T-cell (primary cell): Measurements from ENCODE around the gene UBE2G2. TPM values are rescaled to one million over a fixed set of nuclear protein-coding genes. Genes with fewer than 3 reads are reported as not detected.

Experiments
- ATAC-seq, 4 experiments: fragments of 200-7000 bp in 3 of 4; fragments of 150-1000 bp in 1 of 4; cut with Tn5 transposase; replicated peaks in 1 of 4; 1 replicate in 3 of 4; 2 replicates in 1 of 4; pipeline ENCODE4 v1.10.0; 2021; ENCODE audit warnings: moderate library complexity in 3 of 4, mild to moderate bottlenecking in 2 of 4, moderate number of reproducible peaks in 1 of 4
- CTCF ChIA-PET, 2 donors: fragments of 300-600 bp; sonication (Branson Sonifier 250); formaldehyde crosslinking; loops; one replicate each; lab custom pipeline; 2022; ENCODE audit warnings: antibody characterized with exemption in 2 of 2; lab: Charles Lee
- POLR2A ChIA-PET, 2 donors: fragments of 300-600 bp; sonication (Branson Sonifier 250); formaldehyde crosslinking; loops; one replicate each; lab custom pipeline; 2022; ENCODE audit warnings: antibody characterized with exemption in 2 of 2; lab: Charles Lee
- DNase-seq, 35 experiments: peaks; one replicate each; pipeline versions ENCODE4 v3.0.0 to v3.0.0-alpha.2; 2013 to 2023
- H3K27ac ChIP-seq: one replicate; pipeline ENCODE4 v1.5.1; 2013; ENCODE audit warnings: low read length
- H3K27me3 ChIP-seq, 2 experiments: replicated peaks in 1 of 2; 1 replicate in 1 of 2; 2 replicates in 1 of 2; pipeline versions ENCODE4 v1.6.1 to v1.7.0; 2013; ENCODE audit warnings: low read length in 1 of 2, mixed read lengths in 1 of 2; ENCODE audit not compliant: control insufficient read depth in 2 of 2, insufficient read depth in 2 of 2; ENCODE audit errors: extremely low read depth in 1 of 2
- H3K36me3 ChIP-seq, 2 donors: 1 replicate in 1 of 2; 2 replicates in 1 of 2; pipeline versions ENCODE4 v1.6.1 to v1.7.0; 2013; ENCODE audit warnings: low read length in 1 of 2; ENCODE audit not compliant: control insufficient read depth in 2 of 2, insufficient read depth in 1 of 2; ENCODE audit errors: extremely low read depth in 1 of 2
- H3K4me1 ChIP-seq, 2 experiments: 1 replicate in 1 of 2; 2 replicates in 1 of 2; pipeline versions ENCODE4 v1.6.1 to v1.7.0; 2013; ENCODE audit warnings: low read length in 2 of 2, mixed read lengths in 1 of 2; ENCODE audit not compliant: insufficient read depth in 2 of 2, control insufficient read depth in 1 of 2; ENCODE audit errors: extremely low read depth in 1 of 2
- H3K4me3 ChIP-seq, 2 donors: 1 replicate in 1 of 2; 2 replicates in 1 of 2; pipeline versions ENCODE4 v1.5.1 to v1.7.0; 2013; ENCODE audit warnings: mild to moderate bottlenecking in 2 of 2, low read length in 1 of 2, moderate library complexity in 1 of 2; ENCODE audit not compliant: control insufficient read depth in 1 of 2; ENCODE audit errors: extremely low read depth in 1 of 2
- H3K9me3 ChIP-seq: 2 replicates; pipeline ENCODE4 v1.7.0; 2013
- H3K27ac Mint-ChIP-seq, 2 donors: one replicate each; pipeline ENCODE4 v1.8.0; 2020 to 2021; ENCODE audit warnings: mild to moderate bottlenecking in 2 of 2, mixed read lengths in 2 of 2
- H3K27me3 Mint-ChIP-seq, 2 donors: one replicate each; pipeline ENCODE4 v1.8.0; 2021 to 2022; ENCODE audit warnings: mixed read lengths in 2 of 2
- H3K36me3 Mint-ChIP-seq: one replicate; pipeline ENCODE4 v1.8.0; 2021; ENCODE audit warnings: mixed read lengths
- H3K4me1 Mint-ChIP-seq, 3 donors: one replicate each; pipeline ENCODE4 v1.8.0; 2020 to 2022; ENCODE audit warnings: mixed read lengths in 3 of 3, mild to moderate bottlenecking in 1 of 3
- H3K4me3 Mint-ChIP-seq, 3 donors: one replicate each; pipeline ENCODE4 v1.8.0; 2020 to 2022; ENCODE audit warnings: mild to moderate bottlenecking in 3 of 3, mixed read lengths in 3 of 3, moderate library complexity in 3 of 3
- H3K9me3 Mint-ChIP-seq, 3 donors: one replicate each; pipeline ENCODE4 v1.8.0; 2020 to 2022; ENCODE audit warnings: mixed read lengths in 3 of 3
- WGBS: methylation state at CpG from one replicate; pipeline ENCODE4 v1.1.5; 2013; ENCODE audit warnings: missing lambda C conversion rate; ENCODE audit not compliant: insufficient coverage; 5-methylcytosine and 5-hydroxymethylcytosine counted together
- total RNA-seq, 35 experiments: library from RNA in 6 of 35; stranded (reverse) in 6 of 35; fragments of 120-200 nt in 1 of 35; gene quantifications; one replicate each; pipeline versions ENCODE4 v1.2.1 to v1.2.4 and lab custom pipeline; 2013 to 2026

The UBE2G2 gene
- total RNA-seq, 5 donors from 2014 or later (not counting 1 experiment from before 2014, with no cell fraction given) = 124 to 157 (median 134) TPM

- POLR2A ChIA-PET = no interaction called here
These were observed 21.0 kb upstream of the UBE2G2 start for GRCh38 chr21:44822484-44823178.

DNA sequence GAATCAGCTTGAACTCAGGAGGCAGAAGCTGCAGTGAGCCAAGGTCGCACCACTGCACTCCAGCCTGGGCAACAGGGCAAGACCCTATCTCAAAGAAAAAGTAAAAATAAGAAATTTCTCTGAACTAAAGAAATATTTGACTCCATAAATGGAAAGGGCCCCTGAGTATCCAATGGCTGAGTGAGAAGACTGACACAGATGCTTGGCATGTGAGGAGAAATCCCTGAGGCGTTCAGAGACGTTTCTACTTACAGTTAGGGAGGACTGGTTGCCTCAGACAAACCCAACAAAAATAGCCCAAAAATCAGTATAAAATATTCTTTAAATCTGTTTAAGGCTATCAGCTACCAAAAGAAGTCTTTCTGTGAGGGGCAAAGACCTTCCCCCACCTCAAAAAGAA lies 19.2 kb upstream of the UBE2G2 start:
- Histone ChIP-seq H3K36me3 (no peaks in the 10 kb centered on the region), H3K4me3 (no peak overlapping the region), H3K4me1 (peaks cover 0 to 20% of the 10 kb centered on the region in 2 experiments), H3K9me3 (no peaks in the 10 kb centered on the region), H3K27me3 (no peaks in the 10 kb centered on the region), H3K27ac (no peak overlapping the region)
- no peaks in the 10 kb centered on the region for H3K27me3 Mint-ChIP-seq
- H3K4me1 Mint-ChIP-seq = peaks cover 10 to 15% (median 13%) of the 10 kb centered on the region in 3 donors
- H3K27ac Mint-ChIP-seq = no peak overlapping the region
- no CpG with 5 or more reads among the region's 3 CpGs for WGBS
- H3K4me3 Mint-ChIP-seq = no peak overlapping the region
- peaks cover 6 to 22% (median 11%) of the 10 kb centered on the region in 3 donors for H3K9me3 Mint-ChIP-seq
- ChIA-PET CTCF (interaction anchor here in 1 of 2 donors (0.7 kb wide), 1 partner anchor 899 kb away, joined by 3 read pairs; no protein-coding TSS in a partner anchor), POLR2A (no interaction called here)
- no peak for DNase-seq
- H3K36me3 Mint-ChIP-seq = peaks cover 4% of the 10 kb centered on the region
- ATAC-seq = no peak

More at GRCh38 chr21:44822484-44823178, 21.0 kb upstream of the UBE2G2 start:
- no CpG with 5 or more reads among the region's 5 CpGs for WGBS
- Histone ChIP-seq H3K27me3 (no peaks in the 10 kb centered on the region), H3K27ac (no peak overlapping the region), H3K4me1 (peaks cover 0 to 7% of the 10 kb centered on the region in 2 experiments), H3K36me3 (no peaks in the 10 kb centered on the region), H3K9me3 (no peaks in the 10 kb centered on the region), H3K4me3 (no peak overlapping the region)
- Mint-ChIP-seq H3K9me3 (peaks cover 8 to 29% (median 12%) of the 10 kb centered on the region in 3 donors), H3K27me3 (no peaks in the 10 kb centered on the region), H3K4me1 (peaks cover 0 to 2% (median 0%) of the 10 kb centered on the region in 3 donors), H3K4me3 (no peak overlapping the region), H3K36me3 (peaks cover 4% of the 10 kb centered on the region), H3K27ac (no peak overlapping the region)
- ATAC-seq = no peak
- CTCF ChIA-PET = interaction anchor here in 1 of 2 donors (0.5 to 1.1 kb wide), 3 partner anchors 105 to 1849 kb away, joined by 3 to 7 read pairs (median 4); no protein-coding TSS in a partner anchor
- DNase-seq = no peak

DNA sequence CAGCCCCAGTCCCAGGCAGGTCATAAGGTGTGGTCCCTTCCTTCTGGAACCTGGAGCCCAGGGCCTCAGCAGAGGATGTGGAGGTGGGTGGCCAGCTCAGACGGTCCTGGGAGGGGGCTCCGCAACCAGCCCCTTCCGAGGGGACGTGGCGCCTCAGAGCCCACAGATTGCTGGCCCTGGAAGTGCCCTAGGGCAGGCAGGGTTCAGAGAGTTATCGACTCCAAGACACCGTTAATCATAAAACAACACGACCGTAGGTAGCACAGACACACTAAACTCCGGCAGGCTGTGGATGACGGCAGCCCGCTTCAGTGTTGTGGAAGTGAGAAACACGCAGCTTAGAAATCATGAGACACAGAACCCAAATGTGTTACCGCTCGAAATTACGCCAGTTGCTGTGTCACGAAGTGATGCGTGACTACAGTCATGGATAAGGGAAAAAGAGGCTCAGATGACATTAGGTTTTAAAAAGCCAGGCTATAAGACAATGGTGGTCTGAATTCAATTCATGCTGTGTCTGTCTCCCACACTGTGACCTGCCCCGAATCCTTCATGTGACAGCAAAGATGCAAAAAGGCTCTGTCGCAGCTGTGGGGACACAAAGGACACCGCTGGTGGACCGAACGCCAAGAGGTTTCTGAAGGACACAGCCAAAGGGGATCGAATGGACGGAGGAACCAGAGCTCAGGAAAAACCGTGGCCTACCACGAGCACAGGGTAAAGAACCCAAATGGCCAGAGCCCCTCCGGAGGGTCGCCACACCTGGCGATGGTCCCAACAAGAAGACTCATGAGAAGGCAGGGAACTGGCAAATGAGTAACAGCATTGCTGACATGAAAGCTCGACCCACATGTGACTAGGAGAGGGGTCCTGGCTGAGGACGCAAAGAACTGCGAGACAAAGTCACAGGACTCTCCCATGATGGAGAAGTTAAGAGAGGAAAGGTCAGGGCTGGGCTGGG lies 17.9 kb upstream of the UBE2G2 start:
- Histone ChIP-seq H3K27ac (no peak overlapping the region), H3K4me1 (peaks cover 0 to 29% of the 10 kb centered on the region in 2 experiments), H3K9me3 (no peaks in the 10 kb centered on the region), H3K27me3 (no peaks in the 10 kb centered on the region), H3K4me3 (no peak overlapping the region), H3K36me3 (no peaks in the 10 kb centered on the region)
- Mint-ChIP-seq H3K4me3 (peak overlapping the region; percentile 57 to 76 (median 65)), H3K27me3 (no peaks in the 10 kb centered on the region), H3K4me1 (peaks cover 14 to 16% (median 16%) of the 10 kb centered on the region in 3 donors), H3K9me3 (peaks cover 6 to 22% (median 11%) of the 10 kb centered on the region in 3 donors), H3K36me3 (peaks cover 4% of the 10 kb centered on the region), H3K27ac (peak overlapping the region; percentile 27 to 79)
- DNase-seq = peak in 1 of 35 experiments; percentile 19
- WGBS = 97% methylated on average over 29 of the region's 33 CpGs
- no peak for ATAC-seq
- ChIA-PET CTCF (interaction anchor here in 1 of 2 donors (0.7 kb wide), 1 partner anchor 898 kb away, joined by 3 read pairs; no protein-coding TSS in a partner anchor), POLR2A (no interaction called here)

- no peaks in the 10 kb centered on the region for H3K27me3 ChIP-seq
- no peak overlapping the region for H3K27ac Mint-ChIP-seq
- H3K4me3 ChIP-seq = peak overlapping the region; percentile 46 to 52
These were observed 17.0 kb upstream of the UBE2G2 start for GRCh38 chr21:44818640-44819011.

DNA sequence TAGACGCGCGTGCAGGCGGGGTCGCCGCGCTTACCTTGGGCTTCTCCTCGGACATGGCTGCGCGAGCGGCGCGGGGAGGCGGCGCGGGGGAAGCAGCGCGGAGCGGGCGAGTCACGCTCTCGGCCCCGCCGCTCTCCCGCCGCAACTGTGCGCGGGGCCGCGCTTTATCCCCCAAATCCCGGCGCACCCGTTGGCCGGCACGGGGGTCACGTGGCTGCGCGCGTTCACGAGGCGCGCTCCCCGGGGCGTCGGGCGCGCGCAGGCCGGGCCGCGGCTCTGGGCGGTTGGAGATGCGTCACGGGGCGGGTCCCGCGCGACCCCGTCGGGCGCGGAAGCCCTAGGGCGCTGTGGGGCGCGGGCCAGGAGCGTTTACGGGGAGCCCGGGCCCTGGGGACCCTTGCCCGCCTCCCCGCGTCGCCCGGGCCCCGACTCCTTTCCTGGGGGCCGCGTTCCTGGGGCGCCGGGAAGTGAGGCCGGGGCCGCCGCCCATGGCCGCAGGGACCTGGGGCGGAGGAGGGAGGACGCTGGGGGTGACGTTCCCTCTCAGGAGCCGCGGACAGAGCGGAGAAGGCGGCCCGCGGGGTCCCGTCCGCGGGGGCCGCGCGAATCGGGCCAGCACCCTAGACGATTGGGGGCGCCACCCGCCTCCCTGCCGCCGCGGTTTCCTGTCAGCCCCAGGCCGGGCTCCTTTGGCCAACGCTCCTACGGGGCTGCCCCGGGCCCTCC lies 16.5 kb upstream of the UBE2G2 start, which contains the start of gene SUMO3:
Gene SUMO3, minus strand, starts transcription at position 149 of the 726 bp plus-strand sequence. Its CDS starts 94 bp downstream, at position 55.
- no peaks in the 10 kb centered on the region for H3K27me3 ChIP-seq
- peak; percentile 69 to 79 (median 74) for ATAC-seq
- no peaks in the 10 kb centered on the region for H3K9me3 ChIP-seq
- H3K4me1 ChIP-seq = peaks cover 0 to 29% of the 10 kb centered on the region in 2 experiments
- ChIA-PET CTCF (interaction anchor here in 1 of 2 donors (1.0 kb wide), 2 partner anchors 16 to 18 kb away, joined by 3 to 5 read pairs; partner anchors contain the start of gene UBE2G2), POLR2A (interaction anchor here in 1 of 2 donors (0.7 to 1.0 kb wide), 2 partner anchors 17 to 1229 kb away, joined by 3 to 4 read pairs; partner anchors contain the start of gene UBE2G2)
- peaks cover 0 to 14% (median 5%) of the 10 kb centered on the region in 3 donors for H3K9me3 Mint-ChIP-seq
- H3K4me3 ChIP-seq = peak within 1 kb of the TSS; percentile 55 to 57
- peak; percentile 69 to 94 (median 82) for DNase-seq
- H3K27ac ChIP-seq = peak within 1 kb of the TSS; percentile 44
- no peaks in the 10 kb centered on the region for H3K27me3 Mint-ChIP-seq
- peaks cover 2 to 9% of the 10 kb centered on the region in 2 donors for H3K36me3 ChIP-seq
- H3K4me3 Mint-ChIP-seq = peak within 1 kb of the TSS; percentile 66 to 76 (median 69)
- under 1% methylated on average over 106 of the region's 108 CpGs for WGBS
- H3K27ac Mint-ChIP-seq = peak within 1 kb of the TSS in 1 of 2 donors; percentile 79
- peaks cover 16 to 17% (median 16%) of the 10 kb centered on the region in 3 donors for H3K4me1 Mint-ChIP-seq
- no peaks in the 10 kb centered on the region for H3K36me3 Mint-ChIP-seq

More at GRCh38 chr21:44818640-44819011, 17.0 kb upstream of the UBE2G2 start:
- peaks cover 16 to 17% (median 16%) of the 10 kb centered on the region in 3 donors for H3K4me1 Mint-ChIP-seq
- WGBS = 68% methylated on average over 25 of the region's 37 CpGs
- H3K36me3 Mint-ChIP-seq = peaks cover 2% of the 10 kb centered on the region
- ATAC-seq (no peak), DNase-seq (no peak)
- no peaks in the 10 kb centered on the region for H3K27me3 Mint-ChIP-seq
- Histone ChIP-seq H3K4me1 (peaks cover 0 to 29% of the 10 kb centered on the region in 2 experiments), H3K36me3 (peaks cover under 1 to 4% of the 10 kb centered on the region in 2 donors), H3K27ac (peak overlapping the region; percentile 44), H3K9me3 (no peaks in the 10 kb centered on the region)
- H3K9me3 Mint-ChIP-seq = peaks cover 3 to 19% (median 9%) of the 10 kb centered on the region in 3 donors
- POLR2A ChIA-PET = no interaction called here
- peak overlapping the region; percentile 57 to 76 (median 65) for H3K4me3 Mint-ChIP-seq
- CTCF ChIA-PET = no interaction called here
